HUDEP-2 (cell line): ENCODE data around the gene CLECL1.

Experiments
- DNase-seq, 76 experiments: peaks; one replicate each; lab custom pipeline; 2025; ENCODE audit not compliant: unreplicated experiment in 76 of 76; lab: John Stamatoyannopoulos, UW

The CLECL1 gene

DNA sequence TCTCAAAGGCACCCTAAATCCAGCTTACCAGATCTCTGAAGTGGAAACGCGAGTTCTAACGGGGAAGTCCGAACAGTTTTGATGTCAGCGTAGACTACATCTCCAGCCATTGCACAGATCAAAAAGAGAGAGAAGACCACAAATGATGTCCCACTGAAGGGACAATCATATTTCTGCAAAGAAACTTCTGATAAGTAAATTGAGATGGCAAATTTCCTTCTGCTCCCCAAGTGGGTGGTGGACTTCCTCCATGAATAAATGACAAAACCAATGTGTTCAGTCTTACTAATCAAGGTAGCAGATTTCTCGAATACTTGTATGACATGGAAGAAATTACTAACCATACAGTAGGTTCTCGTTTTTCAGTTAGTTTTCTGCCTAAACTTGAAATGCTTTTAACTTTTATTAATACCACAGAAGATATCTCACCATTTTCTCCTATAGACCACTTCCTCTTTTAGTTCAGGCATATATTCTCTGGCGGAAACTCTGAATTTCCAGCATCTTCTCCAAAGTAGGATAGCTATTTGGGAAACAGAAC lies at the start of gene CLECL1:
Gene CLECL1 (minus strand): TSS at position 177 of the 541 bp plus-strand sequence.
- no peak for DNase-seq

DNA sequence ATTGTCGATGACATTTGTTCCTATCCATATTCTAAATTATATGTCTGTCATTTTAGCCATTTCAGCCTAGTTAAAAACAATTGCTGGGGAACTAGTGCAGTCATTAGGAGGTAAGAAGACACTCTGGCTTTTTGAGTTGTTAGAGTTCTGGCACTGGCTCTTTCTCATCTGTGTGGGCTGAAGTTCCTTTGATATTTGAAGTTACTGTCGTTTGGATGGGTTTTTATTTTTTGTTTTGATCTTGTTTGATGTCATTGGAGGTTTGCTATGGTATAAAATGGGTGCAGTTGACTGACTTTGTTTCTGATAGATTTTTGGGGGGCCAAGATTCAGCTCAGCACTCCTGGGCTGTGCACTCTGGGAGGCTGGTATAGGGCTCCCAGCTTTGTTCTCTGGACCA lies 48.5 kb upstream of the CLECL1 start:
- DNase-seq = no peak

DNA sequence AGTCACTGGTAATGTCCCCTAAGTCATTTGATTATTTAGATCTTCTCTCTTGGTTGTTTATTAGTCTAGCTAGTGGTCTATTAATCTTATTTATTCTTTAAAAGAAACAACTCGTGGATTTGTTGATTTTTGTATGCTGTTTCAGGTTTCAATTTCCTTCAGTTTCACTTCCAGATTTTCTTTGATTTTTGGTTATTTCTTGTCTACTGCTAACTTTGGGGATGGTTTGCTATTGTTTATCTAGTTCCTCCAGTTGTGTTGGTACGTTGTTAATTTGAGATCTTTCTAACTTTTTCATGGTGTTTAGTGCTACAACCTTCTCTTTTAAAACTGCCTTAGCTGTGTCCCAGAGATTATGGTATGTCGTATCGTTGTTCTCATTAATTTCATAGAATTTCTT lies 46.3 kb upstream of the CLECL1 start:
- no peak for DNase-seq

DNA sequence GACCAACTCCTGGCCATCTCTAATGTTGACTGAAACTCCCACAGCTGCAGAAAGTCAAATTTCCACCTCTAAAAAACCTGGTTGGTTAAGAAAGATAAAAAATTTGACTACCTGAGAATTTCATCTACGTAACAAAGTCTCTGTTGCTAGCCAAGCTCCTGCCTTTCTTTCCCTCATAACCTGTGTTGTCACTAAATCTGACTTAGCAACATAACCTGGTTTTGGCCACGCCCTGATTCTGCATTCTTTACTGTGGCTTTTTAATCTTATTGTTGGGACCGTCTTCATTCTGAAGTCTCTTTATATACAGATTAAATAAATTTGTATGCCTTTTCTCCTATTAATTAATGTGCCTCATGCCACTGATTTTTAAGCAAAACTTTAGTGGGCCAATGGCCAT lies 43.9 kb upstream of the CLECL1 start:
- no peak for DNase-seq

DNA sequence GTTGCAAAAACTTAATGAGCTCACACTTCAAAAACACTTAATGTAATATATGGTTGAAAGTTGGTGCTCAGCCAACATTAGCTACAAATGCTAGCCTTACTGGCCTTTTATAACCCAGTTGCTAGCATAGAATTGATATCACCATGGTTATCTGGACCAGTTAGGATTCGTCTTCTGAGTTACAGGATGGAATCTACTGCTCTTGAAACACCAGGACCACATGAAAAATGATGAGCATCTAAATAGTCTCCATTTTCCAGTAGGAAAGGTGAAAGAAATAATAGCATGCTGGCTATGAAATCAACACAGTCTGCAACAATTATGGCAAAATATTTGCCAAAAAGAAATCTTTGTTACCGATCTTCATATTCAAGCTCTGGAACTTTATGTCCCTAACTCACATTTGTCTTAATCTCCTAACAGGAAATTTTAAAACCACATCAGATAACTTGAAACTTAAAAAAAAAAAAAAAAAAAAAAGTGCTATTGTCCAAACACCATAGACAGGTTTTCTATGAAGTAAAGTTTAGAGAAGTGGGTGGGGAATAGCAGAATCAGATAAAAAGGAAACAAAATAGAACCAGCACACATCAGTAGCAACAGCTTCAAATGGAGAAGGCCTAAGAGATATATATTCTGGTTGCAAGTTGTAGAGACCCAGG lies 40.5 kb upstream of the CLECL1 start:
- DNase-seq = no peak

DNA sequence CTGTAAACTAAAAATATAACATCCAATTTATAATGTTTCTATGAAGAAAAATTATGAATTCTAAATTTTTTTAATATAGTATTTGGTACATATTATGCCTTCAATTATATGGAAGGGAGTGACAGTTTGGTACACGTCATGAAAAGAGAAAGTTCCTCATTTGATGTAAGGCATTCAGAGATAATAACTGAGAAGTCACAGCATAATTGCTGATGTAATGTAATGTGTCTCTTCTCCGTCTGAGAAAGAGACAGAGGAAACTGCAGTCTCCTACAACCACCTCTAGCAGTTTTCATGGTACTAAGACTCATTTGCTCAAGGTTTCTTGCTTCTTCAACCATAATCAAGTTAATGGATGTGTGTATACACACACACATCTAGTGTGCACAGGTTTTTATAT lies 30.1 kb upstream of the CLECL1 start:
- DNase-seq = no peak

DNA sequence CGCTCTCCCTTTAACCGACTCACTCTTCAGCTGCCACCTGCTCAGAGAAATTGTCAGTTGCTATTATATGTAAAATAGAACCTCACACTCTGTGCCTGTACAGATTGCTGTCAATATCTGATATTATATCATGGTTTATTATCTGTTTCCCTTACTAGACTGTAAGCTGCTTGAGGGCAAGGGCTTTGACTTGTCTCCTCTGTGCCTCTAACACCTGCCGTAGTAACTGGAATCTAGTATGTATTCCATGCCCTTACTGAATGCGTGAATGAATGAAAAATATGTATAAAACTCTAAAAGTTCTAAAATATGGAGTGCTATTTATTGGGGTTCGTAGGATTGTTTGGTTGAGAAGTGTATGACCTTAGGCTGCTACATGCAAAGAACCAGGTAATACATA lies 29.5 kb upstream of the CLECL1 start:
- DNase-seq = no peak

DNA sequence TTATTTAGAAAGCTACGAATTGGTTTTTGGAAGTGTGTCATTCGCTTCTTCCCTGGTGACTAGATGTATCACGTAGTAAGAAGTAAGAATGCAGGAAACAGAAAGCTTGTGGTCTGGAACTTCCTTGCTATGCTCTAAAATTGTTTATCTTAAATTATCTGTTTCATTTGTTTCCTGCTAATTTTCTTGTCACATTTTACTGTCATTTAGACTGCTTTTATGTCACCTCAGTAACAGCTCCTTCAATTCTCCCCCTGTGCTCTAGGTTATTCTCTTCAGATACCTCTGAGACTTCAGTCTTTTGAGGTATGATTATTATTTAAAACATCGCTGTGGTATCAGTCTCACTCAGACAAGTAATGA lies 28.5 kb upstream of the CLECL1 start:
- DNase-seq = no peak

DNA sequence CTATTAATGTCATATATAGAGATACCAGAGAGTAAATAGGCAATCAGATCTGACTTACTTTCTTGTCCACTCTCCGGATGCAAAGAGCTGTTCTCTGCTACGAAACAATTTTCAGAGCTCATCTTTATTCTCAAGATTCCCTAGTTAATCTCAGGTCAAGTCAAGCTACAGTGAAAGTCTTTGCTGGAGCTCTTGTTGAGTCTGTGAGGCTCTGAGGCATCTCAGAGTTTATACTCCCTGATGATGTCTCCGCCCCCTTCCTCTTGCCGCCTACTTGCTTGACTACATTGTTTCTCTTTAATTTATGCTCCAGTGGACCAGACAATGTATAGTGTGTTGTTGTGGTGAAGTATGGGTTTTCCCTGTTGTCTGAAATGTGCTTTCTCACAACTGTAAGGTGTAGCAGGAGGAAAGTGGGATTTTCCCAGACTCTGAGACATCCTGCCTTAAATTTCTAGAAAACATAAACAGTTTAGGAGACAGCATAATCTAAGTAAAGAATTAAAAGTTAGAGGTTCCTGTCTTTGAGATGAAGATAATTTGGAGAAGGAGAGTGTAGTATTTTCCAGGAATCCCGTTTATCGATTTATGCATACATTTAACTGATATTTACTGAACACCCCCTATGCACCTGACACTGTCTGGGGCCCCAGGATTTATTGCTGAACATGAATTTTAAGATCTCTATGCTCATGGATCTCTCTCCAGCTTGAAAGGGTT lies 28.0 kb upstream of the CLECL1 start, which contains the start of gene CD69:
Gene CD69 (minus strand): TSS at position 203 of the 720 bp plus-strand sequence. CDS start 81 bp downstream, at position 122.
- peak in 2 of 76 experiments; percentile 18 to 32 for DNase-seq

DNA sequence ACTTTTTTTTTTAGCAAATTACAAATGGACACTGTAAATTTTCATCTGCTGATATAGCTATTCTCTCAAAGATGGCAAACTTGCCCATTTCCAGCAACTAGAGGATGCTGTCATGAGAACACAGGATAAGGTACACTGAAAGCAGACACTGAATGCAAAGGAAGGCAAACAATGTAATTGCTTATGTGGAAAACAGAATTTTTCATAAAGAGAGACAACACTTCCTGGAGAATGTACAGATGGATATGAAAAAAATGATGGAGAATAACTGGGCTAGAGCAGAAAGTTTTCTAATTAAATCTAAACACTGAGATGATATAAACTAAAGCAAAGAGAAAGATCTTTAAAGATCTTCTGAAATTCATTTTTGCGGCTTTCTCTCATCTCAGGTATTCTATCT lies 27.2 kb upstream of the CLECL1 start:
- no peak for DNase-seq

DNA sequence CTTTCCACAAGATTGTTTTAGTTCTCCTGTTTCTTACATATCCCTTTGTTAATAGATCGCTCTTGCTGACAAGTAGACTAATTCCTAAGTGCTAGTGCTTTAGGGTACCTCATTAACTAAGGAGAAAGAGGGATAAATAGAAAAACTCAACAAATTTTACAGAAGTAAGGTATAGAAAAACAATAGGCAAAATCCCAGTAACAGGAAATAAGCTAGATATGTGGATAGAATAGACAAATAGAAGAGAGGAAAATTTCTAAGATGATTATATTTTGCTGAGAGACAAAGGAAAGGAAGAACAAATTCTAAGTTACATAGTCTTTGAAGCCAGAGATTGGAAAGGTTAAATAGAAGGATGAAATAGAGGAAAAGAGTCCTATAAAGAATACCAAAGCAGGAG lies 26.8 kb upstream of the CLECL1 start:
- no peak for DNase-seq

DNA sequence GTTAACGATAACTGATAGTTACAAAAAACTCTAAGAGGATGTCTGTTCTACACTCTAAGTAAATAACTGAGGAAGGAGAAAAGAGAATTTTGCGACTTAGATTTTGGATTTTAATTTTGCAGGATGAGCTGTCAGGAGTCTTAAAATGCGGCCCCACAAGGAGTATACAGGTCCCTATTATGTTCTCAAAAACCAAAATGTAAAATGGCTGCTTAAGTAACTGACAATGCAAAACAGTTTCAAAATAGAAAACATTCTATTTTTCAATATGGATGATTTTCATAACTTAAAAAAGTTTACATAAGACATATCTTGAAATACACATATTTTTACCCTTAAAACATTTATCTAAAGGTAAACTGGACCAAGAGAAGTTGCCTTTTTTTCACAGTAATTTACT lies 25.2 kb upstream of the CLECL1 start:
- DNase-seq = no peak

DNA sequence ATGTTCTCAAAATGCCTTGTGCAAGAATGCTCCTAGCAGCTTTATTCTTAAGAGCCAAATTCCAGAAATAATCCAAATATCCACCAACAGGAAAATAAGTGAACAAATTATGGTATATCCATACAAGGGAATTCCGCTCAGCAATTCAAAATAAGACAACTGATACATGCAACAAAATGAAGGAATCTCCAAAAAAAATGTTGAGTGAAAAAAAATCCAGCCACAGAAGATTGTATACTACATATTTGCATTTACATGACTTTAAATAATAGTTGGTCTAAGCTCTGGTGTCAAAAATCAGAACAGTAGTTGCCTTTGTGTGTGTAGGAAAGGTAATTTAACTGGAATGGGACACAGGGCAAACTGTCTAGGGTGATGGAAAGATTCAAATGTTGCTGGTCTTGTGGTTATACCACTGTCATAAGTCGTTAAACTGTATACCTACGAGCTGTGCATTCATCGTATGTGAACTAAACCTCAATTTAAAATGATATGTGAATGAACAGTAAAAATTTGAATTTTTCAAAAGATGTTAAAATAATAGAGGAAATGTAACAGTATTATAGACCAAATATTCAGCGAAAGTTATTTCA lies 24.6 kb upstream of the CLECL1 start:
- DNase-seq = no peak

DNA sequence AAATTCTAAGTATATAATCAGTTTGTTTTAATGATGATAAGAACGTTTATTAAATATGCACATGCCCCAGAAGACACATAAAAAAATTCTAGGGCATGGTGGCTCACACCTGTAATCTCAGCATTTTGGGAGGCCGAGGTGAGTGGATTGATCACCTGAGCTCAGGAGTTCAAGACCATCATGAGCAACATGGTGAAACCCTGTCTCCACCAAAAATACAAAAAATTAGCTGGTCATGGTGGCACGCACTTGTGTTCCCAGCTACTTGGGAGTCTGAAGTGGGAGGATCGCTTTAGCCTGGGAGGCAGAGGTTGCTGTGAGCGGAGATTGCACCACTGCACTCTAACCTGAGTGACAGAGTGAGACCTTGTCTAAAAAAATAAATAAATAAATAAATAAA lies 23.8 kb upstream of the CLECL1 start:
- DNase-seq = no peak

DNA sequence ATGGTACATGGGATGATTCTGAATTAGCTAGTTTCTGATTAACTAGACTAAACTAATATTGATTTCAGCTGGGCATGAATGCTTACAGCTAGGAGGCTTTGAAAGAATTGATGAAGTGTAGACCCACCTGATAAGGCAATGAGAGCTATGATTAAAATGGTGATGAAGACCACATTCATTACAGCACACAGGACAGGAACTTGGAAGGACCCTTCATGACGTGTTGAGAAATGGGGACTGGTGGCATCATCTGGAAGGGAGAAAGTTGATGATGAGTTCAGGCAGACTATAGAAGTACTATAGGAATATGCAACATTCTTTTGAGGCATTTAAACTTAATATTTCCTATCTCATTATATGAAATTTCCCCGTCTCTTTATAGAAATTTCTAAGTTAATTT lies 23.3 kb upstream of the CLECL1 start:
- DNase-seq = no peak

DNA sequence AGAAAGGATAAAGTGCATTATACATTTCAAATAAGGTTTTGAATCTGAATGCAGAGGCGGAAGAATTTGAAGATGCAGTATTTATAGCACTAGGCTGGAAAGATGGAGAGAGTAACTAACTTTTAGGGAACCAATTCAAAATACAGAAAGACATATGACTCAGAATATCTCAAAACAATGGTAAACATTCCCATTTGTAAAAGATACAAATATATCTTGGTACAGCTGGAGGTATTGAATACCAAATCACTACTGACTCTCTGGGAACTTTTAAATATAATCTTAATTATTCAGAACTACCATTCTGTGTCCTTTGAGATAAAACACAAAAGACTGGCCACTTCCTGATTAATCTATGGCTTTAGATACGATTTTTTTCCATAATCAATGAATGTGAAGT lies 22.7 kb upstream of the CLECL1 start:
- no peak for DNase-seq

DNA sequence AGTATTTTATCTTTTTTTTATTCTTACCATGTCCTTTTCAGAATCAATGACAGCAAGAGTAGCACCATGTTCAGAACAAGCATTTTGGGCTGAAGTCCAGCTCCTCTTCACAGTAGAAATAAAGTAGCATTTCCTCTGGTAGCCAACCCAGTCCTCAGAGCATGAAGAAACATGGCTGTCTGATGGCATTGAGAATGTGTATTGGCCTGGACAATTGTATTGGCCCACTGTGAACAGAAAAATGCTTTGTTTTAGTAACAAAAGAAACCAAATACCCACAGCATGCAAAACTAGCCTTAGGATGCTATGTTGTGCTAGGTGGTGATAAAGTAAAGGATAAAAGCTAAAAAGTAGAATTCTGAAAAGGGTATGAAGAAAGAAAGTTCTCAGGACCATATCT lies 22.1 kb upstream of the CLECL1 start:
- no peak for DNase-seq

DNA sequence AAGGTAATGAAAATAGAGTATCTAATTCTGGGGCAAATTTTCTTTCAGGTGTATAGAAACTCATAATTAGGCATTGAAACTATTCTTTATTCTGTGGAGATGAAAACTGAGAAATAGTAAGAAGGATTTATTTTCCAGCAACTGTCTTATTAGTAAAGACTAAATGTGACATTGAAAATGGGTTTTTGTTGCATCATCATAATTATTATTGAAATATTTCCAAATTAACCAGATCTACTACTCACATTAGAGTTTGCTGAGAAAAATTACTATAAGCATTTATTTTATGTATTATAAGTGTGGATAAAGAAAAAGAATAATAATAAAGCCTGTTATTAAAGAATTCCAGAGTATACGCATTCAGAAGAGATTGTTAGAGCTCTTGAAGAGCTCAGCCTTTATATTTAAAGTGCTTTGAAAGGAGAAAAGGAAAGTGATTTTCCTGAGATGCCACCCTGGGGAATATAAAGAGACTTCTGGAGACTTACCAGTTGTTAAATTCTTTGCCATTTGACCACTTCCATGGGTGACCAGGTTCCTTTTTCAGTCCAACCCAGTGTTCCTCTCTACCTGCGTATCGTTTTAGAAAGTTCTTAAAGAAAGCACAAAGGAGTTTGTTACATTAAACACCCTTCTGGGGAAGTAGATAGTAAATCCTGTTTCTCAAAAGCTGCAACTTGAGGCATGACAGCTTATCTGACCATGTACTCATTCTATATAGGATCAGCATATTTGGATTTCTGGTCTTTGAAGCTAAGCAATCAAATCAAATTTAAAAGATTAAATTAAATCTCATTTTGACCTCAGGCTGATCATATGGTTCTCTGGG lies 21.4 kb upstream of the CLECL1 start:
- no peak for DNase-seq

DNA sequence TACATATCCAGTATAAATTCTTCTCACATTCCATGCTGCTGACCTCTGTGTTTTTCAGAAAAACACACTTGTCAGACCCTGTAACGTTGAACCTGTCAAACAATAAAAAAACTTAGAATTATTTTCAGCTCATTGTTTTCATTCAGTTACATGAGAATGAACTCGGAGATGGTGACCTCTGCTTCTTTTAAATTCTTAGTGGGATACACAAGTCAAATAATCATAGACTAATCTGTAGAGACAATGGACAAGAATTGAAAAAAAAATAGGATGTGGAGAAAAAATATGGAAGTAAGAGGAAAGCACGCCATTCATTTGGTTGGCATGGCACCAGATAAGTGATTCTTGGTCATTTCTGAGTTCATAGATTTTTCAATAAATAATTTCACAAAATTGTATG lies 20.6 kb upstream of the CLECL1 start:
- no peak for DNase-seq

DNA sequence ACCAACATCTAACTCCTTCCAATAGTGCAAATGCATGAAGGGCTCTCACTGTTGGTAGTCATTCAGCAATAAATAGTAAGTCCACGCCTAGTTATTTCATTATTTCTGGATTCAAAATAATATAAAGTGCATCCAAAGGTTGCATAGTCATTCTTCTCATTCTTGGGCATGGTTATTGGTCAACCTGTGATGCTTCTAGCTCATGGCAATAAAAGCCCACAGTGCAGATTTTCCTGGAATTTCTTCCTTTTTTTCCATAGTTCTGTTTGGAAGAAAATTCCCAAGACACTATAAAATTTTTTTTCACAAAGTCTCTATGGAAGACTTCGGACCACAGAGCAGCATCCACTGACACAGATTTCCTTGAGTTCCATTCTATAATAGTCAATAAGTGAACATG lies 20.2 kb upstream of the CLECL1 start:
- no peak for DNase-seq
